Superior temporal gyrus (tissue), 1 donor: Measurements from ENCODE around the gene NBL1.
"Not testable (repeated sequence)": the region's sequence is repeated elsewhere in the genome, so short reads cannot be mapped to it uniquely, and the experiment has no call there.

ENCODE experiments used
- DNase-seq: peaks from one replicate; pipeline ENCODE4 v3.0.0-alpha.2; 2016; ENCODE audit errors: extremely low spot score

The NBL1 gene

DNA sequence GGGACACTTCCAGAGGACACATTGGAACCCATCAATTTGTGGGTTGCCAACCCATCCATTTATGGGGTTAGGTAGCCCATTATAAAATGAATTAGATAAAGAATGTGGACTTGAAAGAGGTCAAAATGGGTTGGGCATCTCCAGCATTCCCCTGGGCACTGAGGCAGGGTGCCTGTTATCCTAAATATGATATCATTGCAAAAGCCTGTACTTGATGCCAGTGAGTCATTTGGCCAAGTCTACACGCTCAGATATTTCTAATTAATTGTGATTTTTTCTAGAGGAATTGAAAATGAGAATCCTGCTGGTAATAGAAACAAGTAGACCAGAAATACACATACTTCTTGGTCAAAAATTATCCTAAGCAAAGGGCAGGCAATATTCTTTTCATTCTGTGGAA, 21.9 kb upstream of the NBL1 start:
- DNase-seq: no peak

DNA sequence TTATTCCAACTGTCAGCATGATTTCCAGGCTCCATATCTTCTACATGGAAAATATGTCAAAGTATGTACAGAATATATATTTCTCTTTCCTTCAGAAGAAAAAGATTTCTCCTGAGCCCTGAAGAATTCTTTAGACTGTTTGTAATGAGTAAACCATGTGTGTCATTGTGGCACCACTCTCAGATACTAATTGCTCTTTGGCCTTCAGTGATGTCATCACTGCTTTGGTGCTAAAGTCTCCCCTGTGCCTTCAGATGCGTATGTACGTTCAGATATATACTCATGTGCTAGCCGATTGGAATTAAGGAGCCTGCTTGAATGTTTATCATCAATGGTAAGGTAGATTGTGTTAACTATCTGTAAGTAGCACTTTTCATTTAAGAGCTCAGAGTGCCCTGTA, 20.6 kb upstream of the NBL1 start:
- DNase-seq: no peak

DNA sequence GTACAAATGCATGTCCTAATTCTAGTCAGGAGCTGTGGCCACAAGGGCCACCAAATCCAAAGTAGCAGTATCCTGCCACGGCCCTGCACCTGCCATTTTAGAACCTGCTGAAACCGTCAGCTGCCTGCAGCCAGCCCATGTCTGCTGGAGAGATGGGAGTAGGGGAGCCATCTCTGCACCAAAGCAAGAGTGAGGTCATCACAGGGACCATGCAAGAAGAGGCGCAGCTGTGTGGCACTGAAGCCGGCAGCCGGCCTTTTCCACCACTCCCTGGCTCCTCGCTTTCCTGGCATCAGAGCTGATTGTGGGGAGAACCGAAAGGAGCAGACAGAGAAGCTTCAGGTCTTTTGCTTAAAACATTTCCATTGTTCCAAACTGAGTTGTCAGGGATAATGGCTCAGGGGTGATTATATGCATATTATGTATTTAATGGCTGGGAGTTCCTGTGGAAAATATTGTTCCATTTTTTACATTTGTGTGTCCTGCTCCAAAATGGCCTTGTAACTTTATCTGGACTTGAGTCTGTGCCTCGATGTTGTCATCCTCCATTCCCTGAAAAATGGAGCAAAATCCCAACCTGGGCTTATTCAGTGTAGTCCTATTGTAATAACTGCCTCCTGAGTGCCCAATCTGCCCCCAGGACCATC, 18.7 kb upstream of the NBL1 start:
- DNase-seq: no peak

DNA sequence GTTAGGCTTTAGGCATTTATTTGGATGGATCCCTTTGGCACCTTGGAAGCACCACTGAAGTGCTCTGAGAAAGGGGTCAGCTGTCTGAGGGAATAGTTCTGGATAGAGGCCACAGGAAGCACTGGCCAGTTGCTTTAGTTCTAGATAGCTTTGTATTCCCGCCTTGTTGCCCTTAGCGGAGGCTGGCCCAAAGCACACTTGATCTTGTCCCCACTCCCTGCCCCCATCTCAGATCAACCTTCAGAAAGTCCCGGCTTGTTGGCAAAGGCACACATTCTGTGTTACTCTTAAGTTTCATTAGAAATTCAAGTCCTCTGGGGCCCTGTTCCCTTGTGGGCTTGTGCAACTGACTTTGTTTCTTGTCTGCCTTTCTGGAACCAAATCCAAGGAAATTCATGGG, 15.2 kb upstream of the NBL1 start:
- no peak for DNase-seq

DNA sequence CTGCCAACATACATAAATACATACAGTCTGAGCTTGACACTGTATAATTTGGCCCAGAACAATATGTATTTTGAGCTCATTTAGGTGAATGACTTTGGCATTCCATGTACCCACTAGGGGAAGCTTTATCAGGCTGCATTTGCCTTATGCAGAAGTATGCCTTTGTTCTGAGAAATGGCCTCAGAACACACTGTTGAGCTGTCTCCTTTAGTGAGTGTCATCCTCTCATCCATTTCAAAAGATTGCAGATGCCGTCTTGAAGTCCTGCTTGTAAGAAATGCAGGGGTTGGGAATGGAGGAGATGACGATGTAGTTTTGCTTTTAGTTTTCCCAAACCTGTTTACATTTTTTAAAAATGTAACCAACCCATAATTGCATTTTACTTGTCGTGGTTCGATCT, 14.8 kb upstream of the NBL1 start:
- DNase-seq: no peak

DNA sequence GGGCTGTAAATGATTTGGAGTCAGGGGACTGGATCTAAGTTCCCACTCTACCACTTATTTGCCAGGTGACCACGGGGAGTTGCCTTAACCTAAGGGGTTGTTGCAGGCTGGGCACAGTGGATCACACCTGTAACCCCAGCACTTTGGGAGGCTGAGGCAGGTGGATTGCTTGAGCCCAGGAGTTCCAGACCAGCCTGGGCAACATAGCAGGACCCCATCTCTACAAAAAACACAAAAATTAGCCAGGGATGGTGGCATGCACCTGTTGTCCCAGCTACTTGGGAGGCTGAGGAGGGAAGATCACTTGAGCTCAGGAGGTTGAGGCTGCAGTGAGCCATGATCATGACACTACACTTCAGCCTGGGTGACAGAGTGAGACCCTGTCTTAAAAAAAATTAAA, 13.9 kb upstream of the NBL1 start:
- DNase-seq: not testable (repeated sequence)

DNA sequence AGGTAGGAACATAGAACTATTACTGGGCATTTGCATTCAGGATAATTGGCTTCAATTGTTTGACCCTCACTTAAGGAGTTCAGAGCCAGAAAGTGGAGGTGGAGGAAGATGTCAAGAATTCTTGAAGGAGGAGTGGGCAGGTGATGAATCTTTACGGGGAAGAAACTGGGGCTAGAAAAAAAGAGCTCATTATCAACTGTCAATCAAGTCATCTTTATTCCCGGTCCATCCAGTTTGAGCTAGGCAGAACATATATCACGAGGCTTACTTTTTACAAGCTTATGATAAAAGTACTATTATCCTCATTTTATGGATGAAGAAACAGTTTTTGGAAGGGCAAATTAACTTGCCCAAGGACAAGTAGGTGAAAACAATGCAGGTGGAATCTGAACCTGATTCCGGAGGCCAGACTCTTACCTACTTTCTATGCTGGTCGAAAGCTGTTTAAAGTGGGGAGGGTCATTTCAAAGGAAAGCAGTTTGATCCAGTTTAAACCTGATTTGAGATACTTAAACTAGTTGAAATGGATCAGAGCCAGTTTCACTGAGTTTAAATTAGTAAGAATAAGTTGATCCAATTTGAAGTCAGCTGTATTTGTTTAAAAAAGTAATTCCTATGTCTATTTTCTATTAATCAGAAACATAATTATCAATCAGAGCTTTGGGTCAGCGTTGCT, 13.3 kb upstream of the NBL1 start:
- DNase-seq: no peak

DNA sequence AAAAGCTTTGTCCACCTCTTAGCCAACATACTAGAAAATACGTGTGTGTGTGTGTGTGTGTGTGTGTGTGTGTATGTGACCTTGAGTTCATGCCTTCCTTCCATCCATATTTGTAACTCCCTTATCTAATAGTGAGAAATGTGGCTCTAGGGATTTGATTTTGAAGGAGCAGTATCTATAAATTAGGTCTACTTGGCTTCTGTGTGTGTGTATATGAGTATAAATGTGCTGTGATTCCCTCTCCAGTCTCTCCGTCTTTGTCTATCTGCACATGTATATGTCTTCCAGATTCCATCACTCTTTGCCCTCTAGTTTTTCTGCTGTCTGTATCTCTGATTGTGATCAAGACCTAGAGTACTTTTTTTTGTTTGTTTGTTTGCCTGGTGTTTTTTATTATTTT, 11.9 kb upstream of the NBL1 start:
- no peak for DNase-seq

DNA sequence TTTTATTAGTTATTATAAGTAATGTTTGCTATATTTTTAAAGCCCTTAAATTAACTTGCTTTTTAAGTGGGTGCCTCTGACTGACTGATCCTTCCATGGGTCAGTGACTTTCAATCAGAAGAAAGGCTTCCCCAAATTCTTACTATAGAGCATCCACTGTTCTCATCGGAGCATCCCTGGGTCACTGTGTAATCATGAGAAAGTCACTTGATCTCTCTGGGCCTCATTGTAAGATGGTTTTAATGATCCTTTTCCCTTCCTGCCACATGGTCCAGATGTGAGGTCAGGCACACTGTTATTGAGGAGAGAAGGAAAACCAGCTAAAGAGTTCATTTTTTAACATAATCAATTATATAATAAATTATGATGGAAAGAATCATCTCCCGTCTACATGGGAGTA, 11.0 kb upstream of the NBL1 start:
- no peak for DNase-seq

DNA sequence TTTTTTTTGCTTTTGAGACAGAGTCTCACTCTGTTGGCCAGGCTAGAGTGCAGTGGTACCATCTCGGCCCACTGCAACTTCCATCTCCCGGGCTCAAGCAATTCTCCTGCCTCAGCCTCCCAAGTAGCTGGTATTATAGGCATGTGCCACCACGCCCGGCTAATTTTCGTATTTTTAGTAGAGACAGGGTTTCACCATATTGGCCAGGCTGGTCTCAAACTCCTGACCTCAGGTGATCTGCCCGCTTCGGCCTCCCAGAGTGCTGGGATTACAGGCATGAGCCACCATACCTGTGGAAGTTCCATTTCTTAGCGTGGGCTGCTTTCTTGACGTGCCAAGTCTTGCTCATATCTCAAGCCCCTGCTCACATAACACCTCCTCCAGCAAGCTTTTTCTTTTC, 9.0 kb upstream of the NBL1 start:
- DNase-seq: not testable (repeated sequence)

DNA sequence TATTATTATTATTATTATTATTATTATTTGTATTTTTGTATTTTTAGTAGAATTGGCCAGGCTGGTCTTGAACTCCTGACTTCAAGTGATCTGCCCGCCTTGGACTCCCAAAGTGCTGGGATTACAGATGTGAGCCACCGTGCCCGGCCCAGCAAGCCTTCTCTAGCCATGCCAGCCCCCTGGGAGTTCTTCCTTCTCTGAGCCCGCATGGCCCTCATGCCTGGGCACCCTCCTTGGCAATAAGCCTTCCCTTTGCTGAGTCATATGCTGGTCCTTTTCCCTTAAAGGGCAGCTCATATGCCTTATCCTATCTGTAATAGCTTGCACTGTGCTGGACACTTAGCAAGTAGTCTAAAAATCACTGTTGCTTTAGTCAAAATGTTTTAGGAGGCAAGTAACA, 8.5 kb upstream of the NBL1 start:
- no peak for DNase-seq

DNA sequence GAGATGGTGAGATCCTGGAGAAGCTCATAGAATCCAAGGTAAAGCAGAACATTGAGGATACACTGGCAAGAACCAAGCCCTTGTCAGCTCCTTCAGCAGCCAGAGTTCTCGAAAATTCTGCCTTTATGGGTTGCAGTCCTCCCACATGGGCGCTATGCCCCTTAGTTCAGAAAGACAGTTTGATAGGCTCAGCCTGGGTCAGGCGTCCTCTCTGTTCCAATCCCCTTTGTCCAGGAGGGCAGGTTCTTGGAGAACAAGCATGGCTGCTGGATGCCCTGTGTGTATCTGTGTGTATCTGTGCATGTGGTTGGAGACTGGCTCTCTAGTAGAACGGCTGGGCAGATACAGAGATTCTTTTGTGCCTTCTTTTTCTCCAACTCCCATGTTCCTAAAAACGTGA, 8.0 kb upstream of the NBL1 start:
- no peak for DNase-seq

DNA sequence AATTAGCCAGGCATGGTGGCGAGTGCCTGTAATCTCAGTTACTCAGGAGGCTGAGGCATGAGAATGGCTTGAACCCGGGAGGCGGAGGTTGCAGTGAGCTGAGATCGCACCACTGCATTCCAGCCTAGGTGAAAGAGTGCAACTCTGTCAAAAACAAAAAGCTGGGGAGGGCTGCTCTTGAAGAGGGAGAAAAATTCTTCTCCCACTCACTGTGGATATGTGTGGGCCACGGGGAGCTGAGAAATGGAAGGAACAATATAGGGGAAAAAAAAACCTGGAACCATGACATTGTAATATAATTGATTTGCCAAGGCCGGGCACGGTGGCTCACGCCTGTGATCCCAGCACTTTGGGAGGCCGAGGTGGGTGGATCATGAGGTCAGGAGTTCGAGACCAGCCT, 7.4 kb upstream of the NBL1 start:
- DNase-seq: not testable (repeated sequence)

DNA sequence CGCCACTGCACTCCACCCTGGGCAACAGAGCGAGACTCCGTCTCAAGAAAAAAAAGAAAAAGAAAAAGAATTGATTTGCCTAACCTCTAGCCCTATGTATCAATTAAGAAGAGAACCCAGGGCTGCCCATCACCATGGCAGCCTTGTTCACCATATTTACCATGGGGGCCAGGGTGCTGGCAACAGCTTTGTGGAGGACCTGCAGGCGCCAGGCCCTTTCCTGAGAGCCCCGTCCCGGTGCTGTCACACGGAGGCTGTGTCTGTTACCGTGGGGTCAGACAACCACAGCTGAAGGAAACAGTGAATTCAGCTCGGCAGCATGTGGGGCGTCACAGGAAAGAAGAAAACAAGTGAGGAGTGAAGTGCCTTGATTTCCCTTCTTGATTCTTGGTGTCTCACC, 6.5 kb upstream of the NBL1 start:
- DNase-seq: no peak

DNA sequence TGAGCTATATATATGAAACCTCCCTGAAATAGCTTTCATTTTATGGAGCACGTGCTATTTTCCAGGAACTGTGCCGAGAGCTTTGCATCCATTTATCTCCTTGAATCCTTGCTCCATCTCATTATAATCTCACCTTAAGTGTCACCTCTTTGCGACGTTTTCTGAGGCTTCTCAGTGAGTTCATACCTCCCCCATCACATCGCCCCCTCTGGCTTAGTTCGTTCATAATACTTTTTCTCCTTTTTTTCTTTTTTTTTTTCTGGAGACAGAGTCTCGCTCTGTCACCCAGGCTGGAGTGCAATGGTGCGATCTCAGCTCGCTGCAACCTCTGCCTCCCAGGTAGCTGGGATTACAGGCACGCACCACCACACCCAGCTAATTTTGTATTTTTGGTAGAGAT, 4.9 kb upstream of the NBL1 start:
- not testable (repeated sequence) for DNase-seq

DNA sequence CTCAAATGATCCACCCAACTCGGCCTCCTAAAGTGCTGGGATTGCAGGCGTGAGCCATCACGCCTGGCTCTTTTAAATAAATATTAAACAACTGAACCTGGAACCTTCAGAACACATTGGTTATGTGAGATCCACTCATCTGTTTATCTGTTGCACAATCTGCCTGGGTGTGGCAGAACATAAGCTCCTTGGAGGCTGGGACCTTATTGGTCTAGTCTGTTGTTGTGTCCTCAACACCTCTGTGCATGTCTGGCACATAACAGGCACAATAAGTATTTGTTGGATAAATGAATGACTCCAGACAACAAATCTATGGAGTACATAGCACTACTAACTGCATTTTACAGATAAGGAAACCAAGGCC, 4.1 kb upstream of the NBL1 start:
- no peak for DNase-seq

DNA sequence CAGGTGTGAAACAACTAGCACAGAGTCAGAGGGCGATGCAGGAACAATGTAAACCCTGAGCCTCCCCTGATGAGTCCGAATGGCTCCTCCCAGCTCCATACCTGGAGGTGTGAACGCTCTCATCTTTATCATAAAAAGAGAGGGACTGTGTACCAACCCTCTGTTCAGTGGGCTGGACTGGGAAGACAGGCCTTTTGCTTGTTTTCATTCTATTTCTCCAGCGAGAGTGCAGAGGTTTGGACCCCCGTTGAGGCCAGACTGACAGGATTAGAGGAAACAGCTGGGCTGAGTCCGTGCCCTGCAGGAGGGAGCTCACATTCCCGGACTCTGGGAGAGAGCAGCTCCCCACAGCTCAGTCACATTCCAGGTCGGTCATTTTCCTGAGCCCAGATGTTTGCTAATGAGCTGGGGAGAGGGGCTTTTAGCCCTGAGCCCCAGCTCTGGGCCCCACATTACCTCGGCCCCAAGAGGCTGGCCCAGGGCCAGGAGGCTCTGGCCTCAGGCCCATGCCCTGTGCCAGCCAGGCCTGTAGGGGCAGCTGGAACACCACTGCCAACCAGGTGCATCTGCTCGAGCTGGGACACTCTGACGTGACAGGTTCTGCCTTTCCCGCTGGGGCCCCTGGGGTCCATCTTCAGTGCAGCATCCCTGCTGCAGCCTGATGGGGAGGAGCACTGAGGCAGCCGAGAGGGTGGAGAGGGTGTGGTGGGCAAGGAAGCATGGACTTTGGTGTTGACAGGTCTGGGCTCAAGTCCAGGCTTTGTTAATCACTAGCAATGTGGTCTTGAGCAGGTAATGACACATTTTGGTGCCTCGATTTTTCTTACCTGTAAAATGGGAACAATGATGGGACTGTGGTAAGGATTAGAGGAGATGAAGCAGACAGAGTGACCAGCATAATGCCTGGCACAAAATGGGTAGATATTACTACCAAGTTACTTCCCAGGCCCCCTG, 3.5 kb upstream of the NBL1 start:
- DNase-seq: no peak

DNA sequence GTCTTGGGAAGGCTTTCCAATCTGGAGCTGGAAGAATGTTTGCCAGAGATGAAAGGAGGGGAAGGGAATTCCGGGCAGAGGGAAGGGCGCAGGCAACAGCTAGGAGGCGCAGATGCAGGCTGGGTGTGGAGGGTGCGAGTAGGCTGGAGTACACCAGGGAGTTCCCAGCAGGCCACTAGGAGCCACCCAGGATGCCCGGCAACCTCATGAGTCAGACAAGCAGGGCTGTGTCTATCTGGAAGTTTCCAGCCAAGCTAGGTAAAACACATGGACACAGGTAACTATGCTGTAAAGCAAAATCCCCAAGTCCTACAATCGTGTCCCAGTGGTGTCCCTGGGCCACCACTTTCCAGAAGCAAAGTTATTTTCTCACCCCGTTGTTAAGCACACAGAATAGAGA, 990 bp upstream of the NBL1 start:
- no peak for DNase-seq

DNA sequence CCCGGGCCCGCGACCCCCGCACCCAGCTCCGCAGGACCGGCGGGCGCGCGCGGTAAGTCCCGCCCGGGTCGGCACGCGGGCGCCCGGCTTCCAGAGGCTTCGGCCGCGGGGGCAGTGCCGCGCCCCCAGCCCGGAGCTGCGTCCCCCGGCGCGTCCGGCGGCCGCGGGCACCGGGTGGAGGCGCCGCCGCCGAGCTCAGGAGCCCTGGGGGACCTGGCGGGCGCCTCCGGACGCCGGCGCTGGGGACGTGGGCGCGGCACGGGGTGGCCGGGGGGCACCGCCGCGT, 227 bp downstream of the NBL1 start:
- no peak for DNase-seq

DNA sequence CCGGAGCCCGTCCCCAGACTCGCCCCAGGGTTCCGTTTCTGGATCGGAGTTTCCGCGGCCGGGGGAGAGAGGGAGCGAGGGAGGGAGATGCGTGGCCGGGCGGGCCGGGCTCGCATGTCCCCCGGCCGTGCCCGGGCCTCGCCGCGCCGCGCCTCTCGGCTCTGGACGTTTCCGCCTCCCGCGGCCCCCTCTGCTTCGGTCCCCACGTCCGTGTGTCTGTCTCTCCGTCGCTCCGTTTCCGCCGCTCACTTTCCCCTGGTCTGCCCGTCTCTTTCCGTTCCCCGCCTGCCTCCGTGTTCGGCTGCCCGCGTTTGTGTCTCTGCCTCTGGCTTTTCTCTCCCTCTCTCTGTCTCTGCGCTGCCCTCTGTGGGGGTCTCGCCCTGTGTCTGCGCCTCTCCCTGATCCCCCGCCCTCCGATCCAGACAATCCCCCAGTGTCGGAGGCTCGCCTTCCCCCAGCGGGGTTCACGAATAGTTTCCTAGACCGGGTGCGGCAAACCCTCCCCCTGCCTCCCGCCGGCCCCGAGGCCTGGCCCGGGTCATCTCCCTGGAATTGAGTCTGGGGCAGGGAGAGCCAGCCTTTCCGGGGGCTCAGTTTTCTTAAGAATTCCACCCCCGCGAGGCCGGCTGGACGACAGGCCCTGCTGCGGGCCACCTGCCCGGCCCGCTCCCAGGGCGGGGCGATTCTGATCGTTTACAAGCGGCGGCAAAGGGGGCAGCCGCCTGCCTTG, 735 bp downstream of the NBL1 start:
- no peak for DNase-seq

DNA sequence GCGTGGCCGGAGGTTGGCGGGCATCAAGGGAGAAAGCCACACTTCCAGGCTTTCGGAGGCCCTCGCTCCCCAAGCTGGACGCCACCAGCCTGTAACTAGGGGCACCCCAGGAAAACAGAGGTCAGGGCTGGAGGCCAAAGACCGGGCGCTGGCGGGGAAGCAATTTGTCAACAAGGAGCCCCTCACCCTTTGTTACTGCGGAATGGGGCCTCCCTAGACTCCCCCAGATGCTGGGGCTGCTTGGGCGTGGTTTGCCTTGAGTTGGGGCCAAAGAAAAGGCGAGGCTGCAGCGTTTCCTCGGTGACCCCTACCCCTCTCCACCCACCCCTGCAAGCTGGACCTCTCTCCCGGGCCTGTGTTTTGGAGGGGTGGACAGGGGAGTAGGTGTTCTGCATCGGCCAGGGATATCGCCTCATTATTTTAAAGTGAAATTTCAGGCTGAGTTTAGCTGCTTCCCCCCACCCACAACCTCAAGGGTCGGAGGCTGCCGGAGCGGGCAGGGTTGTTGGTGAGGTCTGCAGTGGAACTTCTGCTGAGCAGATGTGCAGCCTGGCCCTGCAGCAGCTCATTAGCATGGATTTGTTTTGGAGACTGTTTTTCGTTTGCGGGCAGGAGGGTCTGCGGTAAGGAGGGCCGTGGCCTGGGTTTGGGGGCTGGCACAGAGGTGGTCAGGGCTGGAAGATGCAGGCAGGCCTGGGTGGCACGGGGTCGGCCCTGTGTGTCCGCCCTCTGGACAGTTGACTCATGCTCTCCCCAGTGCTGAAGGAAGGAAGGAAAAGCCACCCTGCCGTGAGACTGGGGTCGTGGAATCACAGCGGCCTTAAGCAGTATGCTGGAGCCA, 1.5 kb downstream of the NBL1 start:
- no peak for DNase-seq
